Glomerular endothelial cell (primary cell): ENCODE results near the gene EPN2. TPM values are rescaled to one million over a fixed set of nuclear protein-coding genes. Genes with fewer than 3 reads are reported as not detected.

Source experiments
- DNase-seq: peaks from one replicate; pipeline ENCODE4 v3.0.0-alpha.2; 2011; ENCODE audit warnings: low read depth, low spot score; ENCODE audit errors: extremely low read depth
- total RNA-seq: library from RNA; depleted of rRNA; stranded (reverse); fragments of >200 nt; gene quantifications from 2 replicates; pipeline ENCODE4 v1.2.3, GENCODE V29; 2015

EPN2 gene
- total RNA-seq, 1 donor from 2014 or later: 53.4 TPM

DNA sequence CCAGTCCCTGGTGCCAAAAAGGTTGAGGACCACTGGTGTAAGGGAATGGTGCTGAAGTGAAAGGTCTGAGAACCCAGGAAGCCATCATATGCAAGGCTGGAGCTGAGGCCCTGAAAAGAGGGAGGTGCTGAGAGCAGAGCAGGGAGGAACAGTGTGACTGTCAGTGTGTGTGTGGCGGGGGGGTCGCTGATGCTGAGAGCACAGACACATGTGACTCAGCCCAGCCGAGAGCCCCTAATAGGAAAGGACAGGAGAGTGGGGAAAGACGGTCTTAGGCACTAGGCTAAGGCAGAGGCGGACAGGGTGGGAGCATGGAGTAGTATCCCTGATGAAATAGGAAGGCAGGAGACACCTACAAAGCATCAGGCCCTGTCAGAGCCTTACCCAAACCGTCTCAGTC, 124.2 kb downstream of the EPN2 start:
- no peak for DNase-seq

DNA sequence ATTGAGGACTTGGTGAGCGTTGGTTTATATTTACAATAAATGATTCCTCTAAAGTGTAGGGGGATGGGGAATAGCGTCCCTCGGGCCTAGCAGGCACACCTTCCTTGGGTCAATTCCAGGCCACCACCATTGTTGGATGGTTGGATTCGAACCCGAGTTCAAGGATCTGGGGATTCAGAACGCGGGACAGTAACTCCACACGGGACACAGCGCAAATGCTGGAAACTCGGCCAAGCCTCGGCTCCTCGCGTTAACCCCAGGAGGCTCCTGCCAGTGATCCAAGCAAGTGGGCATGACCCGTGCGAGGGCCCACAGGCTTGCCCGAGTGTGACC, 124.7 kb downstream of the EPN2 start:
- DNase-seq: no peak

GRCh38 chr17:19362277-19363113, 125.3 kb downstream of the EPN2 start, which contains the start of gene B9D1:
TSS of gene B9D1 (minus strand) at chr17:19362723. CDS start at chr17:19362569, 154 bp downstream.
- no peak for DNase-seq

DNA sequence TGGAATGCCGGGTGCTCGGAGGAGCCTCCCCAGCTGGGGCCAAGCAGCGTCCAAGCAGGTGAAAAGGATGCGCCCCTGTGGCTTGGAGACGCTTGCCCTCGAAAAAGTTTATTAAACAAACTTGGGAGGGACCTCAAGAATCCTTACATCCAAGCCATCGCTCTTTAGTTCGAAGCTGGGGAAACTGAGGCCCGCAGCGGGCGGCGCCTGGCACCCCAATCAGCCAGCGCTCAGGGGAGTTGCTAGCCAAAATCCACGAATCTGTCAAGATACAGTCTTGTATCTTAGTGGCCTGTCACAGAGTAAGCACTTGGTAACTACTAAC, 125.9 kb downstream of the EPN2 start:
- no peak for DNase-seq

DNA sequence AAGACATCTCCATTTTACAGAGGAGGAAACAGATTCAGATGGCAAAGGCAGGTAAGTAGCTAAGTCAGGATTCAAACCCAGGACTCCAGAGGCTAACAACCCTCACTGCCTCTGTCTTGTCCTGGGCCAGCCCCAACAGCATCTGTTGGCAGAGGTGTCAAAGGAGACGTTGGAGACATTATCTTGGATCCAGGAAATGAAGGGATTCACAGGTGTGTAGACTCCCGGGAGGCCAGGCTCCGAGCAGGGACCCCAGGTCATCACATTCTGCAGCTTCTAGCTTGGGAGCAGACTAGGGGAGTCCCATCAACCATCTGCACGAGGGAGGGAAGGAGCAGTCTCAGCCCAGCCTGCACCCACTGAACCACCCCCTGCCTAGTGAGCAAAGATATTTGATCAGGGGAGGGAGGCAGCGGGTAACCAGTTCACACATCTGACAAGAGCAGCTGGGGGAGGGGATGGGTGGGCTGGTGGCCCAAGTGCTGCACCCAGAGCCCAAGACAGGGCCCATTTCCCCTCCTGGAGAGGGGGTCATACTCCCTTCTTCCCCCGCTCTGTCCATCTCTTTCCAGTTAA, 126.4 kb downstream of the EPN2 start:
- DNase-seq: no peak

- no peak for DNase-seq
These were observed 127.7 kb downstream of the EPN2 start for GRCh38 chr17:19364699-19365498.

DNA sequence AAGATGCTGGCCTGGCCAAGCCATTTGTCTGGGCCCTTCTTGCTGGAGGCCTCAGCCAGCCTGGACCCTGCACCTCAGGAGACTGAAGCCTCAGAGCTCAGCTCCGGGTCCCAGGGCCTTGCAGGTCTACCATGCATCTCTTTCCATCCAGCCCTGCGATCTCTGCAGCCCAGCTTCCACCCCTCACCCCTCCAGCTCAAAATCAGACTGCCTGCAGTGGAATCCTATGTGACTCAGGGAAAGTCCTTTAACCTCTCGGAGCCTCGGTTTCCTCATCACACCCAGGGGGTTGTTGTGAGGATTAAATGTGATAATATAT, 128.3 kb downstream of the EPN2 start:
- no peak for DNase-seq

DNA sequence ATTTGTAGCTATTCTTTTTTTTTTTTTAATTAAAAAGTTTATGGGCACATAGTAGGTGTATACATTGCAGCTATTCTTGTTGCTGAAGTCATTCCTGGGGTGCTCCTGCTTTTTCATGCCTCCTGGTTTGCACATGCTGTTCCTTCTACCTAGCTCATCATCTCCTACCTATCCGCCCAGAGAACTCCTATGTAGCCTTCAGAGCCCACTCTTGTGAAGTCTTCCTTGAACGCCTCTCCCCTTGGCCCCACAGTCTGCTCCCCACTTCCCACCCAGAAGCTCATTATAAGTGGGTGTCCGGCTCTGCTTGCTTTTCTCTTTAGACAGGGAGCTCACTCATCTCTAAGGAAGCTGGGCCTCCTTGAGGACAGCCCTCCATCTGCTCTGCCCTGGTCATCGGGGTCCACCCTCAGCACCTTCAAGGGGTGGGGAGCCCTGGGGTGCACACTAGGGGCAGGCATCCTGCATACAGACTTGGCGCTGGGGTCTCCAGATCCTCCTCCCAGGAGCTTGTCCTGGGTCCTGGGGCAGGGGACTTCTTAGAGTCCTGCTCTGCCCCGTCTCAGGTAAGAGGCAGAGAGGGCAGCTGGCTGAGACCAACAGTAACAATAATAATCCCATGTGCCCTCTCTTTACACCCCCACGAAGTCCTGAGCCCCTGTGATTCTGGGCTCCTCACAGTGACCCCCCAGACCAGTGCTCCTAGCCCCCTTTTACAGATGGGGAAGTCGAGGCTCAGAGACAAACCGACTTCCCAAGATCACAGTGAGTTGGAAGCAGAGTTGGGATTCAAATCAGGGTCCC, 128.9 kb downstream of the EPN2 start:
- DNase-seq: no peak

GRCh38 chr17:19366637-19366972, 129.4 kb downstream of the EPN2 start:
- DNase-seq: no peak

GRCh38 chr17:19368229-19368628, 131.1 kb downstream of the EPN2 start:
- DNase-seq: no peak

DNA sequence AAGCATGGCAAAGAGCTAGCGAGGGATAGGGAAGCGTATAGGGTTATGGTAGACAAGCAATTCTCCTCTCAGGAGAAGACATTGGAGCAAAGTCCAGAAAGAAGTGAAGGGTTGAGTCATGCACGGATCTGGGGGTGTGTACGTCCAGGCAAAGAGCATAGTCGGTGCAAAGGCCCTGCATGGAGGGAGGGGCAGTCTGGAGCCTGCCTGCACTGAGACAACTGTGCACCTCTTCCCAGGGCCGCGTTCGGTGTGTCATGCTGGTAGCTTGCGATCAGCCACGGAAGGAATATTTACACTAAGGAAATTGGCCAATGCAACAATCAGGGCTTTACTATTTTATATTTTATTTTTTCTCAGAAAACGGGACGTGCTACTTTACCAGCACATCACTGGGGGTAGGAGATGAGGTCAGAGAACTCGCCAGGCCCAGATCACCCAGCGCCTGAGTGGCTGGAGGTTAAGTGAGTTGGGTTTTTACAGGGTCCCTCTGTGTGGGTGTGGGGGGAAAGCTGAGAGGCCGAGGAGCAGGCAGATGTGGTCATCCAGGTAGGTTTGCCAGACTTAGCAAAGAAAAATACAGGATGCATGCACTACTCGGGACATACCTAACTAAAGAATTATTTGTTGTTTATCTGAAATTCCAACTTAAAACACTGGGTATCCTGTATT, 132.1 kb downstream of the EPN2 start:
- no peak for DNase-seq

DNA sequence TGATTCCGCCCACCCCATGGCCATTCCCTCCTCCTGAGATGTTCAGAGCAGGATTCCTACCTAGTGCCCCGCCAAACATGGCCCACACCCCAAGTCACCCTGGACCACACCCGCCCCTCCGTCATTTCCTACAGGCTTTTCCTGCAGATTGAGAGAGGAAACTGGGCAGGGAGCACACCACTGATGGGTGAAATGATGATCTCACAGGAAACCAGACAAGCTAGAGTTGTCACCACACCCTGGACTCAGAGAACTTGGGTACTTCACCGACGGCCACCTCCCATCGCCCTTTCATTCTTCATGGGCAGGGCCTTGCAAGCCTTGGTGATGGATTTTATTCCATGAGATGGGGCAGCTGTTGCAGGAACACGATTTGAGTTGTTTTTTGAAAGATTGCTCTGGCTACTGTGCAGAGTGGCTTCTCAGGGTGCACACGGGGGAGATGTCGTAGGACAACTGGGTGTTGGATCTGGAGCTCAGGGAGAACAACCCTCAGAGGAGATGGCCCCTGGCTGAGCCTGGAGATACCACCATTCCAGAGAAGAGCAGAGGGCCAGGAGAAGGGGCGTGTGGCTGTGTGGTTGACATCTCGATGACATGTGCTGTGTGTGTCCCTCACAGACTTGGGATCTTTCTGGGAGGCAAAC, 132.8 kb downstream of the EPN2 start:
- DNase-seq: no peak

- DNase-seq: no peak
These were observed 133.4 kb downstream of the EPN2 start for GRCh38 chr17:19370493-19370960.

- DNase-seq: no peak
These were observed 134.3 kb downstream of the EPN2 start for GRCh38 chr17:19371259-19372010.

DNA sequence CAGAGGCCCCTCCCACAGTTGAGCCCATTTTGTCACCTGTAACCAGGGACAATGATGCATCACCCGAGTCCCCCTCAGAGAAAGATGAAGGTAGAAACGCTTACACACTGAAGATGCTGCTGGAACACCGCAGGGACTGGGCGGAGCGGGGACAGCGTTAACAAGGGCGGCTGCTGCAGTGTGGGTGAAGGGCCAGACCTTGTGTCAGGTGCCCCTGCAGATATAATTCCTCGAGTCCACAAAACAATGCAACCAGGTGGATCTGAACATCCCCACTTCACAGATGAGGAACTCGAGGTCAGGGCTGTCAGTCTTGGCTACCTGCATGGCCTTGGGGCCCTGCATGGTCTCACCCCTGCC, 134.8 kb downstream of the EPN2 start:
- DNase-seq: no peak

DNA sequence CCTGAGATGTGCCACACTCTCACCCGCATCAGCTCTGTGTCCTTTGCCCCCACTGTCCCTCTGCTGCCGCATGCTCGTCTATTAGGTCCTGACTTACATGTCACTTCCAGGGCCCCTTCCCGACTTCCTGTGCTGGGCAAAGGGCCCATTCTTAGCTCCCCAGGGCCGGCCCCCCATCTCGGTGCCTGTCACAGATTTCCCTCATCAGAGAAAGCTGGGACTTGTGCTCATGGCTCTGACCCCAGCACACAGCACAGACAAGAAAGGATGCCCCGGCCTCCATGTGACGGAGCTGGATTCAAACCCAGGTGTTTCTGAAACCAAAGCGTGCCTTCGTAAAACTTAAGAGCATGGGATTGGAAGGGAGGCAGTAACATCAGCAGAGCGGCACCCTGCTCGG, 135.3 kb downstream of the EPN2 start:
- no peak for DNase-seq

DNA sequence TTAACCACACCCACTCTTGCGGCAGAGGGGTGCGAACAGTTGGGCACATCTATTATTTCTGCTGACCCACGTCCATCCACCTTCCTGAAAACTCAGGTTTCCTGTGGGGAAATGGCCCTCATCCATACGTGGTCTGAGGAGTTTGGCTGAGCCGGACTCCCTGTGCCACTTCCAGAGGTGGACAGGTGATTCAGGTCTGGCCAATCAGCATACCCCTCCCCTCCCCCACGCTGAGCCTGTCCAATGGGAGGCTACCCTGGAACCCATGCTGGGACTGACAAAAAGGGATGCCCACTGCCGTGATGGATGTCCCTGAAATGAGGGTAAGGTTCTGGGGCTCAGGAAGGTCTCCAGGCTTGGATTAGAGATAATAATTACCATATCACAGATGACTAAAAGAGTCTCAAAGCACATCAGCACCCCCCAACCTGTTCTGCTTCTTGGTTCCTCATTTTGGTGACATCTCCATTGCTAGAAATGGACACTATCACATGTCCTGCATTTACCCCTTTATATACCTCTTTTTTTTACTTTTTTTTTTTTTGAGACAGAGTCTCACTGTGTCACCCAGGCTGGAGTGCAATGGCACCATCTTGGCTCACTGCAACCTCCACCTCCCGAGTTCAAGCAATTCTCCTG, 135.8 kb downstream of the EPN2 start:
- DNase-seq: no peak

DNA sequence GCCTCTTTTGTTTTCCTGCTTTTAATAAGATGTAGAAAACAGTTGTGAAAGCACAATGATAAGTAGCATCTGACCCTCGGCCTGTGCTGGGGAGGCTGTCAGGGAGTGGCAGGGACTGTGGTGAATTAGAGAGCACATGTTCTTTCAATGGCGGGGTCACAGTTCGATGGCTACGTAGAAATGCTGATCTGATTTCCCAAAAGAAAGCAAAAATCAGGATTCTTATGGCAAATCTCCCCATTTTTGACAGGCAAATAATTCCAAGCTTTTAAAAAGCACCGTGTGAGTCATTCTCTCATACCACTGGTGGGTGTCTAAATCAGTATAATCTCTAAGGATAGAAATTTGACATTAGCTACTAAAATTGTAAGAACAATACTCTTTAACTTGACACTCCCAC, 137.0 kb downstream of the EPN2 start:
- no peak for DNase-seq

GRCh38 chr17:19375732-19376131, 138.6 kb downstream of the EPN2 start:
- no peak for DNase-seq
